ENCODE results near the gene ZNF227. TPM values are rescaled to one million over a fixed set of nuclear protein-coding genes. Genes with fewer than 3 reads are reported as not detected.

ZNF227 gene
- polyA plus RNA-seq, 3 donors = 2.6 to 4.9 (median 3.8) TPM

DNA sequence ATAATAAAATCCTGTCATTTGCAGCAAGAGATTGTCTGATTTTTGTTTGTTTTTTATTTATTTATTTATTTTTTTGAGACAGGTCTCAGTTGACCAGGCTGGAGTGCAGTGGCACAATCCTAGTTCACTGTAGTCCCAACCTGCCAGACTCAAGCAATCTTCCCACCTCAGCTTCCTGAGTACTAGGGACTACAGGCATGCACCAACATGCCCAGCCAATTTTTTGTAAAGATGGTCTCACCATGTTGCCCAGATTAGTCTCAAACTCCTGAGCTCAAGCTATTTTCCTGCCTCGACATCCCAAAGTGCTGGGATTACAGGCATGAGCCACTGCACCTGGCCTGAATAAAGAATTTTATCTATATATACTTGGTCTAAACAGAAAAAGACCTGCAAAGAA lies 65.0 kb downstream of the ZNF227 start:
- Histone ChIP-seq H3K9me3 (replicated peaks in 1 of 2; ENCODE audit: control insufficient read depth in 1 of 2, insufficient read depth in 1 of 2, low read length in 2 of 2) (peaks cover 45 to 86% of the 10 kb centered on the region in 2 donors), H3K9ac (ENCODE audit: insufficient read depth, low read length, poor library complexity, severe bottlenecking) (no peak overlapping the region), H3K4me1 (ENCODE audit: control insufficient read depth in 1 of 2, insufficient read depth in 2 of 2, low read length in 2 of 2) (no peaks in the 10 kb centered on the region), H2AFZ (ENCODE audit: insufficient read depth, low read depth, low read length, poor library complexity, severe bottlenecking) (no peak overlapping the region), H3K27ac (ENCODE audit: low read depth in 1 of 2, low read length in 2 of 2) (no peak overlapping the region), H3K4me3 (replicated peaks in 1 of 3; ENCODE audit: low read depth in 2 of 3, low read length in 3 of 3) (no peak overlapping the region), H3K36me3 (replicated peaks in 1 of 2; ENCODE audit: control insufficient read depth in 1 of 2, insufficient read depth in 2 of 2, low read length in 2 of 2) (no peaks in the 10 kb centered on the region), H3K79me2 (ENCODE audit: insufficient read depth, low read length) (no peaks in the 10 kb centered on the region), H3K4me2 (replicated peaks; ENCODE audit: extremely low read depth, low read length, poor library complexity, severe bottlenecking) (no peak overlapping the region), H3K27me3 (ENCODE audit: control insufficient read depth in 2 of 2, insufficient read depth in 2 of 2, low read length in 2 of 2) (no peaks in the 10 kb centered on the region), H4K20me1 (ENCODE audit: insufficient read depth, low read length) (no peaks in the 10 kb centered on the region)
- TF ChIP-seq, protein P1, sequence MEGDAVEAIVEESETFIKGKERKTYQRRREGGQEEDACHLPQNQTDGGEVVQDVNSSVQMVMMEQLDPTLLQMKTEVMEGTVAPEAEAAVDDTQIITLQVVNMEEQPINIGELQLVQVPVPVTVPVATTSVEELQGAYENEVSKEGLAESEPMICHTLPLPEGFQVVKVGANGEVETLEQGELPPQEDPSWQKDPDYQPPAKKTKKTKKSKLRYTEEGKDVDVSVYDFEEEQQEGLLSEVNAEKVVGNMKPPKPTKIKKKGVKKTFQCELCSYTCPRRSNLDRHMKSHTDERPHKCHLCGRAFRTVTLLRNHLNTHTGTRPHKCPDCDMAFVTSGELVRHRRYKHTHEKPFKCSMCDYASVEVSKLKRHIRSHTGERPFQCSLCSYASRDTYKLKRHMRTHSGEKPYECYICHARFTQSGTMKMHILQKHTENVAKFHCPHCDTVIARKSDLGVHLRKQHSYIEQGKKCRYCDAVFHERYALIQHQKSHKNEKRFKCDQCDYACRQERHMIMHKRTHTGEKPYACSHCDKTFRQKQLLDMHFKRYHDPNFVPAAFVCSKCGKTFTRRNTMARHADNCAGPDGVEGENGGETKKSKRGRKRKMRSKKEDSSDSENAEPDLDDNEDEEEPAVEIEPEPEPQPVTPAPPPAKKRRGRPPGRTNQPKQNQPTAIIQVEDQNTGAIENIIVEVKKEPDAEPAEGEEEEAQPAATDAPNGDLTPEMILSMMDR (IDR thresholded peaks at IDR 0.05) = no peak
- no peaks in the 10 kb centered on the region for H3K36me3 Mint-ChIP-seq
- no peak for DNase-seq
- H3K27ac Mint-ChIP-seq = no peak overlapping the region
- peaks cover 0 to 3% (median 0%) of the 10 kb centered on the region in 3 donors for H3K27me3 Mint-ChIP-seq (ENCODE audit: low read depth in 3 of 3)
- H3K4me3 Mint-ChIP-seq = no peak overlapping the region
- intact Hi-C loops (cut with micrococcal nuclease) = no loop called here
- H3K9me3 Mint-ChIP-seq = peaks cover 37 to 74% (median 69%) of the 10 kb centered on the region in 7 donors
- no peaks in the 10 kb centered on the region for H3K4me1 Mint-ChIP-seq
- no CpG with 5 or more reads among the region's 1 CpG for WGBS (ENCODE audit: insufficient coverage)

DNA sequence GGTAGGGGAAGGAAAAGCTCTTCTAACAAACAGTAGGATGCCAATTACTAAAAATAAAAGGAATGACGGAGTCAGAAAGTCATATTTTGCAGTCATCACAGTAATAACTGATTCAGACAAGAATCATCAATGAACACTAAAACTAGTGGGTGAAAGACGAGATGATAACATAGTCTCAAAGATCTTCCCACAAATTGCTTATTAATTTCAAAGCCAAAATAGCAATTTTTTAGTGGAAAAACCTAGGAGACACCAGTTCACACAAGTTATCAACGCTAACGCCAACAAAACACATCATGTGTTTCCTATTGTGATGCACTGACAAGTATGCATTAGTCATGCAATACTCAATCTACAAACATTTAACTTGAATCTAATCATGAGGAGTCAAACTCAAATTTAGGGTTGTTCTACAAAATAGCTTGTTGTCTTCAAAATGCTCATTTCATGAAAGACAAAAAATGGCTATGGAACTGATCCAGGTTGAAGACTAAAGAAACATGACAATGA lies 65.9 kb downstream of the ZNF227 start:
- no peak for DNase-seq
- no peaks in the 10 kb centered on the region for H3K4me1 Mint-ChIP-seq
- no peaks in the 10 kb centered on the region for H3K36me3 Mint-ChIP-seq
- no peak overlapping the region for H3K4me3 Mint-ChIP-seq
- peaks cover 49 to 88% of the 10 kb centered on the region in 2 donors for H3K9me3 ChIP-seq (replicated peaks in 1 of 2; ENCODE audit: control insufficient read depth in 1 of 2, insufficient read depth in 1 of 2, low read length in 2 of 2)
- H3K9me3 Mint-ChIP-seq = peaks cover 38 to 75% (median 66%) of the 10 kb centered on the region in 7 donors
- H3K27me3 Mint-ChIP-seq (ENCODE audit: low read depth in 3 of 3) = peaks cover 0 to 3% (median 0%) of the 10 kb centered on the region in 3 donors
- no peak overlapping the region for H3K27ac ChIP-seq (ENCODE audit: low read depth in 1 of 2, low read length in 2 of 2)
- H2AFZ ChIP-seq (ENCODE audit: insufficient read depth, low read depth, low read length, poor library complexity, severe bottlenecking) = no peak overlapping the region
- peak overlapping the region in 1 of 7 donors; percentile 6 for H3K27ac Mint-ChIP-seq
- no peak overlapping the region for H3K4me2 ChIP-seq (replicated peaks; ENCODE audit: extremely low read depth, low read length, poor library complexity, severe bottlenecking)
- intact Hi-C loops (cut with micrococcal nuclease) = no loop called here
- H3K4me3 ChIP-seq (replicated peaks in 1 of 3; ENCODE audit: low read depth in 2 of 3, low read length in 3 of 3) = no peak overlapping the region
- no peaks in the 10 kb centered on the region for H3K4me1 ChIP-seq (ENCODE audit: control insufficient read depth in 1 of 2, insufficient read depth in 2 of 2, low read length in 2 of 2)
- H4K20me1 ChIP-seq (ENCODE audit: insufficient read depth, low read length) = no peaks in the 10 kb centered on the region
- no peak overlapping the region for H3K9ac ChIP-seq (ENCODE audit: insufficient read depth, low read length, poor library complexity, severe bottlenecking)
- H3K79me2 ChIP-seq (ENCODE audit: insufficient read depth, low read length) = no peaks in the 10 kb centered on the region
- H3K27me3 ChIP-seq (ENCODE audit: control insufficient read depth in 2 of 2, insufficient read depth in 2 of 2, low read length in 2 of 2) = no peaks in the 10 kb centered on the region
- TF ChIP-seq, protein P1 (IDR thresholded peaks at IDR 0.05) = no peak
- no CpG with 5 or more reads among the region's 4 CpGs for WGBS (ENCODE audit: insufficient coverage)
- no peaks in the 10 kb centered on the region for H3K36me3 ChIP-seq (replicated peaks in 1 of 2; ENCODE audit: control insufficient read depth in 1 of 2, insufficient read depth in 2 of 2, low read length in 2 of 2)
